GM10266 (cell line): ENCODE results near the gene TGFBRAP1.
A peak's percentile ranks its signal among the peaks of the same experiment; 100 is the strongest.

Experiments
- DNase-seq: peaks from one replicate; pipeline ENCODE4 v3.0.0; 2012; ENCODE audit errors: extremely low spot score
- TF ChIP-seq, protein P1 (sequence below): IDR thresholded peaks from 2 replicates; pipeline ENCODE4 v1.5.1; 2012; ENCODE audit warnings: mild to moderate bottlenecking, low read depth; ENCODE audit not compliant: control insufficient read depth, insufficient read depth; ENCODE audit errors: missing control alignments

The TGFBRAP1 gene, protein sequence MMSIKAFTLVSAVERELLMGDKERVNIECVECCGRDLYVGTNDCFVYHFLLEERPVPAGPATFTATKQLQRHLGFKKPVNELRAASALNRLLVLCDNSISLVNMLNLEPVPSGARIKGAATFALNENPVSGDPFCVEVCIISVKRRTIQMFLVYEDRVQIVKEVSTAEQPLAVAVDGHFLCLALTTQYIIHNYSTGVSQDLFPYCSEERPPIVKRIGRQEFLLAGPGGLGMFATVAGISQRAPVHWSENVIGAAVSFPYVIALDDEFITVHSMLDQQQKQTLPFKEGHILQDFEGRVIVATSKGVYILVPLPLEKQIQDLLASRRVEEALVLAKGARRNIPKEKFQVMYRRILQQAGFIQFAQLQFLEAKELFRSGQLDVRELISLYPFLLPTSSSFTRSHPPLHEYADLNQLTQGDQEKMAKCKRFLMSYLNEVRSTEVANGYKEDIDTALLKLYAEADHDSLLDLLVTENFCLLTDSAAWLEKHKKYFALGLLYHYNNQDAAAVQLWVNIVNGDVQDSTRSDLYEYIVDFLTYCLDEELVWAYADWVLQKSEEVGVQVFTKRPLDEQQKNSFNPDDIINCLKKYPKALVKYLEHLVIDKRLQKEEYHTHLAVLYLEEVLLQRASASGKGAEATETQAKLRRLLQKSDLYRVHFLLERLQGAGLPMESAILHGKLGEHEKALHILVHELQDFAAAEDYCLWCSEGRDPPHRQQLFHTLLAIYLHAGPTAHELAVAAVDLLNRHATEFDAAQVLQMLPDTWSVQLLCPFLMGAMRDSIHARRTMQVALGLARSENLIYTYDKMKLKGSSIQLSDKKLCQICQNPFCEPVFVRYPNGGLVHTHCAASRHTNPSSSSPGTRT

DNA sequence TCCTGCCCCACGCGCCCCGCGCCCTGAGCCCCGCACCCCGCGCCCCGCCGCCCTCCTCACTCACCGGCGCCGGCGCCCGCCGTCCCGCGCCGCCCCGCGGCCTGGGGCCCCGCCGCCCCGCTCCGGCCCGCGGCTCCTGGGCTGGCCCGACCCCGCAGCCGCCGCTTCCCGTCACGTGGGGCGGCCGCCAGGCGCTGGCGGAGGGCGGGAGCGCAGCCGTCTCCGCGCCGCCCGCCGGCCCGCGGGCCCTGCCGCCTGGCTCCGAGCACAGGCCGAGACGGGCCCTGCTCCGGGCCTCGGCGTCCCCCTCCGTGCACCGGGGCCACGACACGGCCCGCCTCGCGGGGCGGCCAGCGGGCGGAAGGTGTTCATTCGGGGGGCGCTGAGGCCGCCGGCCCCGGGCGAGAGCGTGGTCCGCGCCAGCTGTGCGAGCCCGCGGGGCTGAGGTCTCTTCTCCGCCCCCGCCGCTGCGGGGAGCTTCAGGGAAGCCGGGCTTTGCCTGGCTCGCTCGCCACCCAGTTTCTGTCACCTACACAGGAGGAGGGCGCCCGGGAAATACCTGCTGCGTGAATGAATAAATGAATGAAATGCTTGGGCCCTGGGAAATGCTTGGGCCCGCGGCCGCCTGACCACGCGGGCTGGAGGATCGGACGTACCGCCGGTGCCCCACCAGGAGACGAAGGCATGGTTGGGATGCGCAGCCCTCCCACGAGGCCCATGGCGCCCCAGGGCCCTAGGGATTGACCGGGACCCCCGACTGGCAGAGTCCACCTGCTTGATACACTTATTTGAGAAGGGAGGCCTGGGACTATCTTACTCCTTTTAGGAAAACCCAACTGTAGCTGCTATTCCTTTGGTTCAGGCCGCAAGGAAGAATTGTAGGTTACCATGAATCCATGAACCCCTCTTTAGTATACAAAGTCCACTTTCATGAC, at the start of gene TGFBRAP1:
Gene TGFBRAP1, minus strand, starts transcription at position 175 of the 935 bp plus-strand sequence. CDS start 21,434 bp downstream, outside the sequence.
- DNase-seq: peak; percentile 86
- TF ChIP-seq, protein P1, sequence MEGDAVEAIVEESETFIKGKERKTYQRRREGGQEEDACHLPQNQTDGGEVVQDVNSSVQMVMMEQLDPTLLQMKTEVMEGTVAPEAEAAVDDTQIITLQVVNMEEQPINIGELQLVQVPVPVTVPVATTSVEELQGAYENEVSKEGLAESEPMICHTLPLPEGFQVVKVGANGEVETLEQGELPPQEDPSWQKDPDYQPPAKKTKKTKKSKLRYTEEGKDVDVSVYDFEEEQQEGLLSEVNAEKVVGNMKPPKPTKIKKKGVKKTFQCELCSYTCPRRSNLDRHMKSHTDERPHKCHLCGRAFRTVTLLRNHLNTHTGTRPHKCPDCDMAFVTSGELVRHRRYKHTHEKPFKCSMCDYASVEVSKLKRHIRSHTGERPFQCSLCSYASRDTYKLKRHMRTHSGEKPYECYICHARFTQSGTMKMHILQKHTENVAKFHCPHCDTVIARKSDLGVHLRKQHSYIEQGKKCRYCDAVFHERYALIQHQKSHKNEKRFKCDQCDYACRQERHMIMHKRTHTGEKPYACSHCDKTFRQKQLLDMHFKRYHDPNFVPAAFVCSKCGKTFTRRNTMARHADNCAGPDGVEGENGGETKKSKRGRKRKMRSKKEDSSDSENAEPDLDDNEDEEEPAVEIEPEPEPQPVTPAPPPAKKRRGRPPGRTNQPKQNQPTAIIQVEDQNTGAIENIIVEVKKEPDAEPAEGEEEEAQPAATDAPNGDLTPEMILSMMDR: no peak

GRCh38 chr2:105378921-105379383, 49.4 kb upstream of the TGFBRAP1 start:
- no peak for DNase-seq
- TF ChIP-seq, protein P1: no peak

GRCh38 chr2:105378276-105378840, 48.8 kb upstream of the TGFBRAP1 start:
- TF ChIP-seq, protein P1: no peak
- DNase-seq: no peak

- no peak for DNase-seq
- TF ChIP-seq, protein P1: no peak
Observed at GRCh38 chr2:105377871-105378270, 48.3 kb upstream of the TGFBRAP1 start.

DNA sequence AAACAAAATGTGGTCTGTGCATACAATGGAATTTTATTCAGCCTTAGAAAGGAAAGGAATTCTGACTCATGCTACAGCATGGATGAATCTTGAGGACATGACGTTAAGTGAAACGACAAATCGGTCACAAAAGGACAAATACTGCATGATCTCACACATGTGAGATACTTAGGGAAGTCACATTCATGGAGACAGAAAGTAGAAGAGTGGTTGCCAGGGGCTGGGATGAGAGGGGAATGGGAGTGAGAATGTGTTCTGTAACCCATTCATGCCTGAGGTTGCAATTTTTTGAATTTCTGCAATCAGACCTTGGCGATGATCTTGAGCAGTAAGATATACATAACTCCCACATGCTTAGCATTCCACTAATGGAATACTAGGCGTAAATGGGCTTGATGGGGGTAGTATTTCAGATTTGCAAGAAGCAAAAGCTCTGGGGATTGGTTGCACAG, 47.3 kb upstream of the TGFBRAP1 start:
- TF ChIP-seq, protein P1: no peak
- DNase-seq: no peak

GRCh38 chr2:105376010-105376409, 46.5 kb upstream of the TGFBRAP1 start:
- no peak for DNase-seq
- TF ChIP-seq, protein P1: no peak
